ENCODE results near the gene ASCL1. TPM values are rescaled to one million over a fixed set of nuclear protein-coding genes. Genes with fewer than 3 reads are reported as not detected.

ASCL1 gene
- total and polyA plus RNA-seq, 2 donors = 0.04 to 0.32 TPM

DNA sequence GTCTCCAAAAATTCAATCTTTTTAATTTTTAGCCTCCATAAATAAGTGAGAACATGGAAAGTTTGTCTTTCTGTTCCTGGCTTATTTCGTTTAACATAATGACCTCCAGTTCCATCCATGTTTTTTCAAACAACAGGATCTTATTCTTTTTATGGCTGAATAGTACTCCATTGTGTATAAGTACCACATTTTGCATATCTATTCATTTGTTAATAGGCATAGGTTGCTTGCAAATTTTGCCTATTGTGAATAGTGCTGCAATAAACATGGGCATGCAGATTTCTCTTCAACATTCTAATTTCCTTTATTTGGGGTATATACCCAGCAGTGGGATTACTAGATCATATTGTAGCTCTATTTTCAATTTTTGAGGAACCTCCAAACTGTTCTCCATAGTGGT, 24.3 kb upstream of the ASCL1 start:
- Histone ChIP-seq H3K27ac (ENCODE audit: low read depth) (no peak overlapping the region), H3K36me3 (ENCODE audit: insufficient read depth) (no peaks in the 10 kb centered on the region), H3K4me1 (ENCODE audit: insufficient read depth) (no peaks in the 10 kb centered on the region), H3K4me3 (ENCODE audit: low read depth, low read length) (no peak overlapping the region)
- WGBS = 57% methylated on average over 1 of the region's 1 CpG
- DNase-seq (ENCODE audit: extremely low spot score) = no peak

DNA sequence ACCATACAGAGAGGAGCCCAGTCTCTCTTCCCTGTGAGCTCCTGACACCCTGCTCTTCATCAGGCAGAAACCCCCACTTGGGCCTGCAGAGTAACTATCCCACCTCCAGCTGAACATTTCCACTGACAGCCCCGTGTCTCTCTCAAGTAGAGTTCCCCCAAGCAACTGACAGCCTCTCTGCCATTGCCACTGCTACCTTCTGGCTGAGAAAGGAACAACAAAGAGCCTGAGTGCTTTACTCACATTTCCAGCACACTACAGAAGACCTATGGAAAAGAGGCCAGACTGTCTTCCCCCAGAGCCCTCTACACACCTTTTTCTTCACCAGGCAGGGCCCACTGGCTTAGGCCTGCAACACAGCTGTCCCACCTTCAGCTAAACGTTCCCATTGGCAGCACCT, 18.4 kb upstream of the ASCL1 start:
- Histone ChIP-seq H3K36me3 (ENCODE audit: insufficient read depth) (no peaks in the 10 kb centered on the region), H3K4me3 (ENCODE audit: low read depth, low read length) (no peak overlapping the region), H3K27ac (ENCODE audit: low read depth) (no peak overlapping the region), H3K4me1 (ENCODE audit: insufficient read depth) (no peaks in the 10 kb centered on the region)
- 46% methylated on average over 2 of the region's 2 CpGs for WGBS
- no peak for DNase-seq (ENCODE audit: extremely low spot score)

- Histone ChIP-seq H3K36me3 (ENCODE audit: insufficient read depth) (no peaks in the 10 kb centered on the region), H3K4me3 (ENCODE audit: low read depth, low read length) (no peak overlapping the region), H3K27ac (ENCODE audit: low read depth) (no peak overlapping the region), H3K4me1 (ENCODE audit: insufficient read depth) (no peaks in the 10 kb centered on the region)
- no peak for DNase-seq (ENCODE audit: extremely low spot score)
- WGBS = 70% methylated on average over 2 of the region's 2 CpGs
These were observed 17.7 kb upstream of the ASCL1 start for GRCh38 chr12:102939670-102940222.

GRCh38 chr12:102946042-102946441, 11.4 kb upstream of the ASCL1 start:
- WGBS = 50% methylated on average over 2 of the region's 2 CpGs
- no peaks in the 10 kb centered on the region for H3K36me3 ChIP-seq (ENCODE audit: insufficient read depth)
- H3K4me1 ChIP-seq (ENCODE audit: insufficient read depth) = no peaks in the 10 kb centered on the region
- no peak for DNase-seq (ENCODE audit: extremely low spot score)
- H3K27ac ChIP-seq (ENCODE audit: low read depth) = no peak overlapping the region
- no peak overlapping the region for H3K4me3 ChIP-seq (ENCODE audit: low read depth, low read length)

DNA sequence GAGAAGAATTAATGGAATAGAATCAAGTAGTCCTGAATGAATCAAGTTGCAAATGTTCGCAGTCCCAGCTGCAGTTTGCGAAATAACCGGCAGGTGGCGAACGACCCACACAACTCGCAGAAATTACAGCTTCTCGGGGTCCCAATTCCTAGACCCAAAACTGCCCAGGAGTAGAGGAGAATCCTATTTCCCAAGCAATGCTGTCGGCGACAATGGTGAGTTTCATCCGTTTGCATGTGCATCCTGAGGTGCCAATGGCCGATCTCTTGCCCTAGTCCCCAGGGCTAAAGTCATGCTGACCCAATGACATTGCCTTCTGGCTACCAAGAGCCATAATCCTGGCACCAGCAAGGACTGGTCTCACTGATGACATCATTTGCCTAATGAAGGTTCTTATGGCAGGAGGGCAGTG, 8.5 kb upstream of the ASCL1 start:
- peak; percentile 46 for DNase-seq (ENCODE audit: extremely low spot score)
- Histone ChIP-seq H3K27ac (ENCODE audit: low read depth) (no peak overlapping the region), H3K36me3 (ENCODE audit: insufficient read depth) (no peaks in the 10 kb centered on the region), H3K4me3 (ENCODE audit: low read depth, low read length) (no peak overlapping the region), H3K4me1 (ENCODE audit: insufficient read depth) (no peaks in the 10 kb centered on the region)
- 4% methylated on average over 11 of the region's 11 CpGs for WGBS

GRCh38 chr12:102950107-102950949, 7.1 kb upstream of the ASCL1 start:
- no peaks in the 10 kb centered on the region for H3K4me1 ChIP-seq (ENCODE audit: insufficient read depth)
- no peak overlapping the region for H3K4me3 ChIP-seq (ENCODE audit: low read depth, low read length)
- H3K27ac ChIP-seq (ENCODE audit: low read depth) = no peak overlapping the region
- DNase-seq (ENCODE audit: extremely low spot score) = no peak
- 4% methylated on average over 37 of the region's 37 CpGs for WGBS
- no peaks in the 10 kb centered on the region for H3K36me3 ChIP-seq (ENCODE audit: insufficient read depth)

DNA sequence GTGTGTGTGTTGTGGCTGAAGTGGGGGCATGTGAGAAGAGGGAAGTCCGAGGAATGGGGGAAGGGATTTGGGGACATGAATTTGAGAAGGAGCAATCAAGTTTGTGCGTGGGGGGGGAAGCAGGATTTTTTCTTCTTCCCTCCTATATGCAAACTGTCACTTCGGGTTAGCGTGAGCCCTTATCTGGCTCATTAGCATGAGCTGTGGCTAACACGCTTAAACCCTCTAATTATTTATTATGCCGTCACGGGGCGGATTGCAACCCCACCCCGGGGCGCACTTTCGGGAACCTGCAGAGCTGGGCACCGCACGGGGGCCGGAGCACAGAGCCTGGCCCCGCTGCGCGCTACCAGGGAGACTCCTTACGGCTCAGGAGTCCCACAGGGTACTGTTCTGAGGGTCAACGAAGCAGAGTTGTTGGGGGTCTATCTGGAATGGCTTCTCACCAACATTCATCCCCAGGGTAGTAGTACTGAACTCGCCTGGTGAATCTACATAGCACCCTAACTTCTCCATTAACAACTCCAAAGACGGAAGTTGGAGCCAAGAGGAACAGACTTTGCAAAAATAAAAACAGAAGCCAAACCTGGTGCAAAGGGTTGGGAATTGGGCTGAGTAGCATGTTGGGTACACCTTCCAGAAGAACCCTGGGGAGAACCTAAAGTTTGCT, 6.4 kb upstream of the ASCL1 start:
- Histone ChIP-seq H3K4me3 (ENCODE audit: low read depth, low read length) (no peak overlapping the region), H3K4me1 (ENCODE audit: insufficient read depth) (no peaks in the 10 kb centered on the region), H3K36me3 (ENCODE audit: insufficient read depth) (no peaks in the 10 kb centered on the region), H3K27ac (ENCODE audit: low read depth) (no peak overlapping the region)
- no peak for DNase-seq (ENCODE audit: extremely low spot score)
- WGBS = 6% methylated on average over 21 of the region's 21 CpGs

GRCh38 chr12:102951841-102952240, 5.6 kb upstream of the ASCL1 start:
- no peak overlapping the region for H3K4me3 ChIP-seq (ENCODE audit: low read depth, low read length)
- H3K27ac ChIP-seq (ENCODE audit: low read depth) = no peak overlapping the region
- WGBS = 25% methylated on average over 9 of the region's 9 CpGs
- H3K36me3 ChIP-seq (ENCODE audit: insufficient read depth) = no peaks in the 10 kb centered on the region
- no peaks in the 10 kb centered on the region for H3K4me1 ChIP-seq (ENCODE audit: insufficient read depth)
- DNase-seq (ENCODE audit: extremely low spot score) = no peak

DNA sequence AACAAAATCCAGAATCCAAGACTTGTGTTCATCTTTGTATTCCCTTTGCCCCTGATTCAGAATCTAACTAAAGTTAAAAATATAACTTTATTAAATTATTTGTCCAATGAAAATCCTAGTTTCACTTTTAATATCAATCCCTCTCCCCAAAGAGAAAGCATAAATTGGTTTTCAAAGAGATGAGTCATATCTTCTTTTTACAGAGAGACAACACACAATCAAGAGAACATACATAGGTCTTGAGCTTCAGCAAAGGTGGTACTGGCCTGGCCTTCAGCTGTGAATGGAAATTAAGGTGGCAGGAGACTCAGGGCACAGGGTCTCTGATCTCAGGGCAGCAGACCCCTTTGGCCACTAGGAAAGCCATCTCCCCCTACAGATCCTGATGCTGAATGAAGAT, 4.3 kb upstream of the ASCL1 start:
- Histone ChIP-seq H3K4me3 (ENCODE audit: low read depth, low read length) (no peak overlapping the region), H3K27ac (ENCODE audit: low read depth) (no peak overlapping the region), H3K36me3 (ENCODE audit: insufficient read depth) (no peaks in the 10 kb centered on the region), H3K4me1 (ENCODE audit: insufficient read depth) (no peaks in the 10 kb centered on the region)
- DNase-seq (ENCODE audit: extremely low spot score) = no peak

DNA sequence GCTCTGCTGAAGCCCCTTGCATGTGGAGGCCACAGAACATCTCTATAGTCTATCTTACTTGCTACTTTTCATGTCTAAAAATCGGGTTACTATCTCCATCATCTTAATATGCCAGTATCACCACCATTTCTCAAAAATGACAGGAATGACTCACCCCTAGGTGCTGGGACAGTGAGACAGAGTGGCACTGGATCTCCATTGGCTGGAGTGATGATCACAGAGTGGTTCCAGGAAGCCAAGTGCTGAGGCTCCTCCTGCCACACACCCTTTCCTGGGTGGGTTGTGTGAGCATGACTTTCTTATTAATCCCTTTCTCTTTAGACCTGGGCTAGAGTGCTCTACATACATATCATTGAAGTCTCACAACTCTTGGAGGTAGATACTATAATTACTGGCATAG, 3.3 kb upstream of the ASCL1 start:
- Histone ChIP-seq H3K4me1 (ENCODE audit: insufficient read depth) (no peaks in the 10 kb centered on the region), H3K36me3 (ENCODE audit: insufficient read depth) (no peaks in the 10 kb centered on the region), H3K27ac (ENCODE audit: low read depth) (no peak overlapping the region), H3K4me3 (ENCODE audit: low read depth, low read length) (no peak overlapping the region)
- no peak for DNase-seq (ENCODE audit: extremely low spot score)
- WGBS = 48% methylated on average over 1 of the region's 1 CpG

DNA sequence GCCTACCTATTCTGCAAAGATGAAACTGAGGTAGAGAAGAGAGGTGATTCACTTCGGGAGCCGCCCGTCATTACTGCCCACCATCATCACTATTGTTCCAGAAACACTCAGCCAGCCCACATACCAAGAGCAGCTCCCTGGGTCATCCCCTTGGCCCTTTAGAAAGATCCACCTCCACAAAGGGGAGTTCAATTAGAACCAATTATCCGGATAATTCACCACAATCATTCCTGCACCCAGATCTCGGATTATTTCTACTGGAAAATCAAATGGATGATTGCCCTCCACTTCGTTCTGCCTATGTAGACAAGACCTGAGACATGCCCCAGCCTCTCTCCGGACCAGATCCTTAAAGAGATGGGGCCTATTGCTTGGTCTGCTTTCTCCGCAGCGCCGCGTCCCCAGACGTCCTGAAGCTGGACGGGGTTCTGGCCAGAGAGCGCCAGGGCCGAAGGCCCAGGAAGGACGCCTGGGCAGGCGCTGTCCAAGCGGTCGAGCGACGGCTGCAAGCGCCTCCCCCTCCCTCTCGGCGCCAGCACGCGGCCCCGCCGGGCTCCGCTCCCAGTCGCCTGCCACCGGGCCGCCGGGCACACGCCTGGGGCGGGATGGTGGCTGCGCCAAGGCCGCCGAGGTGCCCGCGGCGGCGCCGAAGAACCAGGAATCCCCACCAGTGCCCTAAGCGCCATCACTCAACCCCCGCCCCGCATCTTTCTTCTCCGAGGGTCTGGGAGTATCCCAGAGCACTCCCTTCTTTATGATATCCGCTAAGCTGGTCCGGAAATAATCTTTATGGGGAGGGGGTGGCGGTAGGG, 1.3 kb upstream of the ASCL1 start:
- H3K4me3 ChIP-seq (ENCODE audit: low read depth, low read length) = no peak overlapping the region
- WGBS = 4% methylated on average over 50 of the region's 50 CpGs
- no peaks in the 10 kb centered on the region for H3K36me3 ChIP-seq (ENCODE audit: insufficient read depth)
- no peaks in the 10 kb centered on the region for H3K4me1 ChIP-seq (ENCODE audit: insufficient read depth)
- no peak for DNase-seq (ENCODE audit: extremely low spot score)
- no peak overlapping the region for H3K27ac ChIP-seq (ENCODE audit: low read depth)

DNA sequence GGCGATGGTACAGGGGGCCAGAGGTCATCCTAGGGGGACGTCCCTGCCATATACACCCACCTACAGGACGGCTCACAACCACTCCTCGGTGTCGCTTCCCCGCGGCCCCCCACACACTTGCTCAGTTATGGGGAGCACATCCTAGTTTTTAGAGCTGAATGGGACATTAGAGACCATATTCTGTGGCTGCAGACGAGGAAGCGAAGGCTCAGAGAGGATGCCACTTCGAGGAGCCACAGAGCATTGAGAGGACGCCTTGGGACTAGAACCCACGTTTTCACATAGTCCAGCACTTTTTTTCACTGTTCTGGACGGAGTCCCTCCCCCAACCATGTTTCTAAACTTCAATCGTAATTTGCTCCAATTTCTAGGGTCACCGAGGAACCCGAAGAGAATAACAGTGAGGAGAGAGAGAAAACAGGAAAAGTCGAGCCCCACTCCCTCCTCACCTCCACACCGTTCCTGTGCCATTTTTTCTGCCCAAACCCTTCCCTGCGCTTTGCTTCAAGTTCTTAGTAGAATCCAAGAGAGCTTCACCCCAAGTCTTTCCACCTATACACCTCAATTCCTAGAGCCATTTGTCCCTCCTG, 641 bp upstream of the ASCL1 start:
- Histone ChIP-seq H3K4me1 (ENCODE audit: insufficient read depth) (no peaks in the 10 kb centered on the region), H3K4me3 (ENCODE audit: low read depth, low read length) (no peak overlapping the region), H3K36me3 (ENCODE audit: insufficient read depth) (no peaks in the 10 kb centered on the region), H3K27ac (ENCODE audit: low read depth) (no peak overlapping the region)
- no peak for DNase-seq (ENCODE audit: extremely low spot score)
- WGBS = 2% methylated on average over 19 of the region's 19 CpGs

DNA sequence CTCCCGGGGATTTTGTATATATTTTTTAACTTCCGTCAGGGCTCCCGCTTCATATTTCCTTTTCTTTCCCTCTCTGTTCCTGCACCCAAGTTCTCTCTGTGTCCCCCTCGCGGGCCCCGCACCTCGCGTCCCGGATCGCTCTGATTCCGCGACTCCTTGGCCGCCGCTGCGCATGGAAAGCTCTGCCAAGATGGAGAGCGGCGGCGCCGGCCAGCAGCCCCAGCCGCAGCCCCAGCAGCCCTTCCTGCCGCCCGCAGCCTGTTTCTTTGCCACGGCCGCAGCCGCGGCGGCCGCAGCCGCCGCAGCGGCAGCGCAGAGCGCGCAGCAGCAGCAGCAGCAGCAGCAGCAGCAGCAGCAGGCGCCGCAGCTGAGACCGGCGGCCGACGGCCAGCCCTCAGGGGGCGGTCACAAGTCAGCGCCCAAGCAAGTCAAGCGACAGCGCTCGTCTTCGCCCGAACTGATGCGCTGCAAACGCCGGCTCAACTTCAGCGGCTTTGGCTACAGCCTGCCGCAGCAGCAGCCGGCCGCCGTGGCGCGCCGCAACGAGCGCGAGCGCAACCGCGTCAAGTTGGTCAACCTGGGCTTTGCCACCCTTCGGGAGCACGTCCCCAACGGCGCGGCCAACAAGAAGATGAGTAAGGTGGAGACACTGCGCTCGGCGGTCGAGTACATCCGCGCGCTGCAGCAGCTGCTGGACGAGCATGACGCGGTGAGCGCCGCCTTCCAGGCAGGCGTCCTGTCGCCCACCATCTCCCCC, 777 bp downstream of the ASCL1 start:
- under 1% methylated on average over 83 of the region's 83 CpGs for WGBS
- no peak for DNase-seq (ENCODE audit: extremely low spot score)
- peak overlapping the region; percentile 26 for H3K4me3 ChIP-seq (ENCODE audit: low read depth, low read length)
- no peak overlapping the region for H3K27ac ChIP-seq (ENCODE audit: low read depth)
- H3K36me3 ChIP-seq (ENCODE audit: insufficient read depth) = no peaks in the 10 kb centered on the region
- no peaks in the 10 kb centered on the region for H3K4me1 ChIP-seq (ENCODE audit: insufficient read depth)

Measured in urinary bladder (tissue), 4 donors.